ENCODE measurements around the gene TMUB2.

The TMUB2 gene

GRCh38 chr17:44192750-44193149 is 6.0 kb downstream of the TMUB2 start:
- no peak for TF ChIP-seq TAF1 (IDR thresholded peaks at IDR 0.05; ENCODE audit: borderline replicate concordance, insufficient read depth, low read length)
- no peak for TF ChIP-seq FOXP2 (optimal IDR thresholded peaks at IDR 0.05; ENCODE audit: borderline replicate concordance, extremely low read depth, extremely low read length, insufficient read depth)
- no peak for TF ChIP-seq SIN3A (IDR thresholded peaks at IDR 0.05; ENCODE audit: borderline replicate concordance, insufficient read depth, low read length)
- no peak for TF ChIP-seq POLR2AphosphoS5 (IDR thresholded peaks at IDR 0.05; ENCODE audit: low read depth, low read length)
- TF ChIP-seq REST (IDR thresholded peaks at IDR 0.05; ENCODE audit: insufficient read depth in 1 of 2, low read depth in 2 of 2, low read length in 2 of 2) = no peak

- TF ChIP-seq POLR2AphosphoS5 (IDR thresholded peaks at IDR 0.05; ENCODE audit: low read depth, low read length) = no peak
- no peak for TF ChIP-seq REST (IDR thresholded peaks at IDR 0.05; ENCODE audit: insufficient read depth in 1 of 2, low read depth in 2 of 2, low read length in 2 of 2)
- no peak for TF ChIP-seq FOXP2 (optimal IDR thresholded peaks at IDR 0.05; ENCODE audit: borderline replicate concordance, extremely low read depth, extremely low read length, insufficient read depth)
- TF ChIP-seq SIN3A (IDR thresholded peaks at IDR 0.05; ENCODE audit: borderline replicate concordance, insufficient read depth, low read length) = no peak
These were observed 6.7 kb downstream of the TMUB2 start for GRCh38 chr17:44193326-44194084.

- no peak for TF ChIP-seq TAF1 (IDR thresholded peaks at IDR 0.05; ENCODE audit: borderline replicate concordance, insufficient read depth, low read length)
- no peak for TF ChIP-seq FOXP2 (optimal IDR thresholded peaks at IDR 0.05; ENCODE audit: borderline replicate concordance, extremely low read depth, extremely low read length, insufficient read depth)
- TF ChIP-seq SIN3A (IDR thresholded peaks at IDR 0.05; ENCODE audit: borderline replicate concordance, insufficient read depth, low read length) = no peak
- TF ChIP-seq POLR2AphosphoS5 (IDR thresholded peaks at IDR 0.05; ENCODE audit: low read depth, low read length) = no peak
- no peak for TF ChIP-seq REST (IDR thresholded peaks at IDR 0.05; ENCODE audit: insufficient read depth in 1 of 2, low read depth in 2 of 2, low read length in 2 of 2)
These were observed 10.3 kb downstream of the TMUB2 start for GRCh38 chr17:44197107-44197506.

- TF ChIP-seq SIN3A (IDR thresholded peaks at IDR 0.05; ENCODE audit: borderline replicate concordance, insufficient read depth, low read length) = no peak
- no peak for TF ChIP-seq TAF1 (IDR thresholded peaks at IDR 0.05; ENCODE audit: borderline replicate concordance, insufficient read depth, low read length)
- no peak for TF ChIP-seq FOXP2 (optimal IDR thresholded peaks at IDR 0.05; ENCODE audit: borderline replicate concordance, extremely low read depth, extremely low read length, insufficient read depth)
- TF ChIP-seq POLR2AphosphoS5 (IDR thresholded peaks at IDR 0.05; ENCODE audit: low read depth, low read length) = no peak
These were observed 11.4 kb downstream of the TMUB2 start for GRCh38 chr17:44197980-44198720.

GRCh38 chr17:44198721-44199552 is 12.2 kb downstream of the TMUB2 start:
- TF ChIP-seq FOXP2 (optimal IDR thresholded peaks at IDR 0.05; ENCODE audit: borderline replicate concordance, extremely low read depth, extremely low read length, insufficient read depth) (no peak), POLR2AphosphoS5 (IDR thresholded peaks at IDR 0.05; ENCODE audit: low read depth, low read length) (no peak), TAF1 (IDR thresholded peaks at IDR 0.05; ENCODE audit: borderline replicate concordance, insufficient read depth, low read length) (peak; percentile 50; the same call in 1 of the 2 replicates), SIN3A (IDR thresholded peaks at IDR 0.05; ENCODE audit: borderline replicate concordance, insufficient read depth, low read length) (peak; percentile 56; the same call in 1 of the 2 replicates)

All from PFSK-1 (cell line).